ENCODE results near the gene PSG3. TPM values are rescaled to one million over a fixed set of nuclear protein-coding genes. Genes with fewer than 3 reads are reported as not detected.
"Not testable (repeated sequence)": the region's sequence is repeated elsewhere in the genome, so short reads cannot be mapped to it uniquely, and the experiment has no call there.

PSG3 gene
- not detected for total RNA-seq
- polyA plus RNA-seq = under 1 TPM in 1 of 2 donors, not detected in 1; 0.42 TPM
- long read RNA-seq, donor 1 = 0 reads
- long read RNA-seq, donor 2 = 0 reads
- long read RNA-seq, donor 3 = 0 reads

DNA sequence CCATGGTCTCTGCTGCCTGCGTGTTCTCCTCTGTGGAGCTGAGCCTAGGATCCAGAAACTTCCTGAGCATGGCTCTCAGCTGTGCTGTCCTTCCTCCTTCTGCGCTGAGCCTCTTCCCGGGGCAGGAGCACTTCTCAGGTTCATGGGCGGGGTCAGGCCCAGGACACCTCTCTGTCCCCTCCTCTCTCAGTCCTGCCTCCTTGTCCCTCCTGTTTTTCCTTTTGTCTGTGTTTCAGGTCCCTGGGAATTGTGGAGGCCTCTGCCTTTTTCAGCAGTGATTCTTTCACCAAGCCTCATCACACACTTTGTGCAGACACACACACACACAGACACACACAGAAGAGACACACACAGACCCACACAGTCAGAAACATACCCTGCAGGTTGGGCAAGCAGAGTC, at the start of gene PSG3:
Gene PSG3 (minus strand): TSS at position 101 of the 400 bp plus-strand sequence. CDS start 97 bp downstream, at position 4.
- H3K4me3 ChIP-seq; DNase-seq; H3K9me3 ChIP-seq; H3K27ac ChIP-seq; H3K27me3 ChIP-seq; intact Hi-C loops (cut with DNase I); H3K4me1 ChIP-seq (ENCODE audit: insufficient read depth); H3K36me3 ChIP-seq: not testable (repeated sequence)
- 67 to 73% (median 69%) methylated on average over 4 of the region's 4 CpGs for WGBS, 3 donors

DNA sequence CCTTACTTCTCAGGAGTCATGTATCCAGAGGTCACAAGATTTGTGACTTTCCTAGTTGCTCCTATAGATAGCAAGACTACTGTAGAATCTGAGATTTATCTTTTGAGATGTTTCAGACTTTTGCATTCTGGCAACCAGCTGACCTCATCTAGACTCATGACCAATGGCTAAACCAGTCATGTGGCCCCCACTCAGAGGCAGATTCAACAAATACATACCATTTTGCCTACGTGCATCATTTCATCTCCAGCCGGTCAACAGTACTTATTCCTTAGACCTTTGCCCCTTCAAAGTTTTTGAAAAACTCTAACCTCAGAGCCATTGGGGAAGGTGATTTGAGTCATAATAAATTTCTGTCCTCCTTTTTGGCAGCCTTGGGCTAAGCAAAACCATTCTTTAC, 48.5 kb upstream of the PSG3 start:
- H3K27ac ChIP-seq; H3K36me3 ChIP-seq; intact Hi-C loops (cut with DNase I); DNase-seq; H3K4me1 ChIP-seq (ENCODE audit: insufficient read depth); H3K9me3 ChIP-seq; H3K27me3 ChIP-seq; H3K4me3 ChIP-seq: not testable (repeated sequence)
- WGBS, 3 donors = 72 to 76% (median 76%) methylated on average over 2 of the region's 2 CpGs

DNA sequence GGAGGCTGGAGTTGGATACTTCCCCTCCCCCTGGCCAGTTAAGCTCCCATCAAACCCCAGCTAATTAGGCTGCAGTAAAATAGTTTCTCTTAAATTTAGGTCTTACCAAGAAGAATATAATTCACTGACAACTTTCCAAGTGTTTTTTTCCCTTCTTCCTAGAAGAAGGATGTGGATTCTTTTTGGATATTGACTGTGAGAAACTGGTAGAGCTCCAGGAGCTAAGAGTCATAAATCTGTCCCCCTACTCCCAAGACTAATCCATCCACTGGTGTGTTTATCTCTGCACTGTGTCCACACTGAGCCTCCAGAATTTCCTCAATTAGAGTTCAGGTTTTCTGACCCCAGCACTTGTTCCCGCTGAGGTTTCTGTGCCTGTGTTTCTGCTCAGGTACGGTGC, 47.5 kb upstream of the PSG3 start:
- intact Hi-C loops (cut with DNase I); H3K27me3 ChIP-seq; H3K4me3 ChIP-seq; DNase-seq; H3K4me1 ChIP-seq (ENCODE audit: insufficient read depth); H3K36me3 ChIP-seq; H3K9me3 ChIP-seq; H3K27ac ChIP-seq: not testable (repeated sequence)
- WGBS, 3 donors = 7 to 58% (median 12%) methylated on average over 2 of the region's 2 CpGs

DNA sequence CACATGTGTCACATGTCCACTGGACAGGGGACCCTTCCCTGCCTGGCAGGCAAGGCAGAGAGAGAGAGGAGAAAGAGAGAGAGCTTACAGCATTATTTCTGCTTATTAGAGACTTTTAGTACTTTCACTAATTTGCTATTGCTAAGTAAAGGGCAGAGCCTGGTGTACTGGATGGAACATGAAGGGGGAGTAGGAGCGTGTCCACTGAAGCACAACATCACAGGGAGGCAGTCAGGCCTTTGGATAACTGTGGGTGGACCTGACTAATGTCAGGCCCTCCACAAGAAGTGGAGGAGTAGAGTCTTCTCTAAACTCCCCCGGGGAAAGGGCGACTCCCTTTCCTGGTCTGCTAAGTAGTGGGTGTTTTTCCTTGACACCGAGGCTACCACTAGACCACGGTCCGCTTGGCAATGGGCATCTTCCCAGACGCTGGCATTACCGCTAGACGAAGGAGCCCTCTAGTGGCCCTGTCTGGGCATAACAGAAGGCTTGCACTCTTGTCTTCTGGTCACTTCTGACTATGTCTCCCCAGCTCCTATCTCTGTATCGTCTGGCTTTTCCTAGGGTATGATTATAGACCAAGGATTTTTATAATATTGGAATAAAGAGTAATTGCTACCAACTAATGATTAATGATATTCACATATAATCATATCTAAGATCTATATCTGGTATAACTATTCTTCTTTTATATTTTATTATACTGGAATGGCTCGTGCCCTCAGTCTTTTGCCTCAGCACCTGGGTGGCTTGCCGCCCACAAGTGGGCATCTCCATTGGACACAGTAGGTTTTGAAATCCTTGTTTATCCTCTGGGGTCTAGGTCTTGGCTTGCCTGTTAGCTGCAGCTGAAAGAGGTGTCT, 36.7 kb upstream of the PSG3 start:
- H3K36me3 ChIP-seq; H3K27me3 ChIP-seq; DNase-seq; H3K27ac ChIP-seq; H3K4me3 ChIP-seq; intact Hi-C loops (cut with DNase I); H3K4me1 ChIP-seq (ENCODE audit: insufficient read depth); H3K9me3 ChIP-seq: not testable (repeated sequence)
- 24 to 32% (median 28%) methylated on average over 12 of the region's 12 CpGs for WGBS, 3 donors

GRCh38 chr19:42774510-42775158, 34.4 kb upstream of the PSG3 start:
- DNase-seq; H3K4me1 ChIP-seq (ENCODE audit: insufficient read depth); H3K4me3 ChIP-seq; H3K27ac ChIP-seq; intact Hi-C loops (cut with DNase I); H3K9me3 ChIP-seq; H3K36me3 ChIP-seq; H3K27me3 ChIP-seq: not testable (repeated sequence)
- WGBS, 3 donors = 50 to 57% (median 55%) methylated on average over 21 of the region's 21 CpGs

DNA sequence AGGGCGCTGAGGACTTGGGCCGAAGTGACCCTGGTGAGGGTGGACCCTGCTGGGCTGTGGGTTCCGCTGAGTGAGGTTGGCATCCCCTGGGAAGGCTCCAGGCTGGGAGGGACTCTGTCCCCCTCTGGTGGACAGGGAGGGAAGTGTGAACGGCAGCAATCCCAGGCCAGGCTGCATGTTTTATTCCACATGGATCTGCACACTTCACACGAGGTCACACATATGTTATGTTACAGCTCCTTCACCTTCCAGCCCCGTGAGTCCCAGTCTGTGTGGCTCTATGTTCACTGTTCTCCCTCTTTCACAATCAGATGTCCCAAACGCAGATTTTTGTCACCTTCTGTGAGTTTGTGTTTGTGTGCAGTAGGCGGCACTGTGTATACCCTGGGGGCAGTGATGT, 27.0 kb upstream of the PSG3 start:
- H3K4me1 ChIP-seq (ENCODE audit: insufficient read depth); H3K27ac ChIP-seq; H3K9me3 ChIP-seq; H3K36me3 ChIP-seq; DNase-seq; intact Hi-C loops (cut with DNase I); H3K4me3 ChIP-seq; H3K27me3 ChIP-seq: not testable (repeated sequence)
- WGBS, 3 donors = 67 to 76% (median 67%) methylated on average over 8 of the region's 8 CpGs

- H3K27me3 ChIP-seq; H3K4me3 ChIP-seq; H3K27ac ChIP-seq; H3K36me3 ChIP-seq; intact Hi-C loops (cut with DNase I); H3K9me3 ChIP-seq; DNase-seq; H3K4me1 ChIP-seq (ENCODE audit: insufficient read depth): not testable (repeated sequence)
- WGBS, 3 donors = 86 to 91% (median 87%) methylated on average over 12 of the region's 12 CpGs
These were observed 26.6 kb upstream of the PSG3 start for GRCh38 chr19:42766871-42767270.

DNA sequence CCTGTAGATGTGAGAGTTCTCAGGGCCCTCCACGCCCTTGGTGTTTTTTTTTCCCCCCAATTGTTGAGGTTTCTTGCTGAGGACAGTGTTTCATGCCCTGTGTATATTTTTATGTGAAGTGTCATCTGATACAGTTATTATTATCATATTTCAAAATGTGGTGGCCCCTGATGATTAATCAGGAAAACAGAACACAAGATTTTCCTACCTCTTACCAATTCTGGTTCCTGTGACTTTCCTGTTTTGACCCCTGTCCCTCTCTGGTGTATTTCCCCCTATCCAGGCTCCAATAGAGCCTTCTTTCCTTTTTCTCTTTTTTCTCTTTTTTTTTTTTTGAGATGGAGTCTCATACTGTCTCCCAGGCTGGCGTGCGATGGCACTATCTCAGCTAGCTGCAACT, 24.6 kb upstream of the PSG3 start:
- Histone ChIP-seq H3K27ac (no peak overlapping the region), H3K9me3 (no peaks in the 10 kb centered on the region), H3K4me1 (ENCODE audit: insufficient read depth) (no peaks in the 10 kb centered on the region), H3K36me3 (no peaks in the 10 kb centered on the region), H3K4me3 (no peak overlapping the region), H3K27me3 (no peaks in the 10 kb centered on the region)
- WGBS, 3 donors = 81 to 85% (median 82%) methylated on average over 3 of the region's 3 CpGs
- intact Hi-C loops (cut with DNase I) = no loop called here
- TF ChIP-seq EP300 (IDR thresholded peaks at IDR 0.05) (no peak), CTCF (IDR thresholded peaks at IDR 0.05) (no peak), POLR2A (IDR thresholded peaks at IDR 0.05) (no peak)
- DNase-seq = no peak
